Pons (tissue), 1 donor: ENCODE measurements around the gene XKR8.

Experiments used
- DNase-seq: peaks from one replicate; pipeline ENCODE4 v3.0.0-alpha.2; 2016; ENCODE audit warnings: low spot score

The XKR8 gene

GRCh38 chr1:27959792-27960603, at the start of gene XKR8:
TSS of gene XKR8 (plus strand) at chr1:27959973. CDS start at chr1:27960070, 97 bp downstream.
- peak; percentile 65 for DNase-seq

GRCh38 chr1:27912429-27912828, 47.3 kb upstream of the XKR8 start:
- no peak for DNase-seq

- no peak for DNase-seq
Observed at GRCh38 chr1:27915082-27915575, 44.6 kb upstream of the XKR8 start.

- DNase-seq = no peak
Observed at GRCh38 chr1:27922272-27922671, 37.5 kb upstream of the XKR8 start.

GRCh38 chr1:27928216-27928954, 31.4 kb upstream of the XKR8 start:
- no peak for DNase-seq

- no peak for DNase-seq
Observed at GRCh38 chr1:27931184-27931583, 28.6 kb upstream of the XKR8 start.

- peak; percentile 6 for DNase-seq
Observed at GRCh38 chr1:27931759-27932158, 28.0 kb upstream of the XKR8 start.

- DNase-seq = no peak
Observed at GRCh38 chr1:27934818-27935549, 24.8 kb upstream of the XKR8 start, which contains the start of gene SMPDL3B. TSS of gene SMPDL3B (plus strand) at chr1:27935000. CDS start at chr1:27935184, 184 bp downstream.

- no peak for DNase-seq
Observed at GRCh38 chr1:27935721-27936120, 24.1 kb upstream of the XKR8 start.

GRCh38 chr1:27936370-27936769, 23.4 kb upstream of the XKR8 start:
- DNase-seq = no peak

GRCh38 chr1:27937524-27937836, 22.3 kb upstream of the XKR8 start:
- DNase-seq = no peak

GRCh38 chr1:27938488-27938887, 21.3 kb upstream of the XKR8 start:
- DNase-seq = no peak

GRCh38 chr1:27940297-27940696, 19.5 kb upstream of the XKR8 start:
- peak; percentile 36 for DNase-seq

GRCh38 chr1:27940870-27941560, 18.8 kb upstream of the XKR8 start:
- DNase-seq = peak; percentile 14

- DNase-seq = no peak
Observed at GRCh38 chr1:27941671-27942540, 17.9 kb upstream of the XKR8 start.

- no peak for DNase-seq
Observed at GRCh38 chr1:27945020-27945419, 14.8 kb upstream of the XKR8 start.

- no peak for DNase-seq
Observed at GRCh38 chr1:27949027-27949426, 10.7 kb upstream of the XKR8 start.

GRCh38 chr1:27951396-27951795, 8.4 kb upstream of the XKR8 start:
- no peak for DNase-seq

- DNase-seq = no peak
Observed at GRCh38 chr1:27952147-27952546, 7.6 kb upstream of the XKR8 start.

GRCh38 chr1:27954186-27954585, 5.6 kb upstream of the XKR8 start:
- no peak for DNase-seq

GRCh38 chr1:27955076-27955475, 4.7 kb upstream of the XKR8 start:
- no peak for DNase-seq
